GM12891 (cell line): ENCODE measurements around the gene LILRB2.
"Not testable (repeated sequence)": the region's sequence is repeated elsewhere in the genome, so short reads cannot be mapped to it uniquely, and the experiment has no call there.

ENCODE experiments used
- POLR2A ChIP-seq: IDR thresholded peaks from 2 replicates; pipeline ENCODE4 v1.6.1; 2011; ENCODE audit warnings: low read depth, low read length, control low read depth
- POLR2AphosphoS5 ChIP-seq: IDR thresholded peaks from 2 replicates; pipeline ENCODE4 v1.6.1; 2011; ENCODE audit warnings: low read depth, low read length, control low read depth

DNA sequence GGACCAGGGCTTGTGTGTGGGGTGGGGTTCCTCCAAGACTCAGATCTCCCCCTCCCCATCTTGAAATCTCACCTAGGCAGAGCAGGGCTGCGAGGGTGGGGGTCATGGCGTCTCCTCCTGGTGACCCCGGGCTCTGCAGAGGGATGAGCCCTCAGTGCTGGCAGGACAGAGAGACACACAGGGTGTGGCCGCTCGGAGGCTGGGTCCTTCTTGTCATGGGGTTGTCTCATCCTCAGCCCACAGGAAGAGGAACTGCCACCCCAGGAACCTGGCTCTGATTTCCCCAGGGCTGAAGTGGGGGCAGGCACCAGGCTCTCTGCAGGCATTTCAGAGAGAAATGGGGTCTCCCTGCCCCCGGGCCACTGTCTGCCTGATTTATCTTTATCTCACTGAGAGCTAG is 38.3 kb downstream of the LILRB2 start, which contains the start of gene LILRA6:
- TF ChIP-seq POLR2A, POLR2AphosphoS5: not testable (repeated sequence)
